D721Med (cell line): ENCODE measurements around the gene IGSF9B.
"Not testable (repeated sequence)": the region's sequence is repeated elsewhere in the genome, so short reads cannot be mapped to it uniquely, and the experiment has no call there.

Source experiments
- DNase-seq: peaks from one replicate; pipeline ENCODE4 v3.0.0; 2011; ENCODE audit warnings: low spot score; ENCODE audit not compliant: insufficient read length
- FAIRE-seq: peaks from 2 replicates; lab custom pipeline; 2011; peaks lifted over from hg19 to GRCh38; lab: Jason Lieb, UNC
- TF ChIP-seq, protein P1 (sequence below): IDR thresholded peaks from 2 replicates; pipeline ENCODE4 v1.5.1; 2012; ENCODE audit warnings: mild to moderate bottlenecking, control low read depth; ENCODE audit not compliant: insufficient read depth; ENCODE audit errors: missing control alignments

Gene IGSF9B, protein sequence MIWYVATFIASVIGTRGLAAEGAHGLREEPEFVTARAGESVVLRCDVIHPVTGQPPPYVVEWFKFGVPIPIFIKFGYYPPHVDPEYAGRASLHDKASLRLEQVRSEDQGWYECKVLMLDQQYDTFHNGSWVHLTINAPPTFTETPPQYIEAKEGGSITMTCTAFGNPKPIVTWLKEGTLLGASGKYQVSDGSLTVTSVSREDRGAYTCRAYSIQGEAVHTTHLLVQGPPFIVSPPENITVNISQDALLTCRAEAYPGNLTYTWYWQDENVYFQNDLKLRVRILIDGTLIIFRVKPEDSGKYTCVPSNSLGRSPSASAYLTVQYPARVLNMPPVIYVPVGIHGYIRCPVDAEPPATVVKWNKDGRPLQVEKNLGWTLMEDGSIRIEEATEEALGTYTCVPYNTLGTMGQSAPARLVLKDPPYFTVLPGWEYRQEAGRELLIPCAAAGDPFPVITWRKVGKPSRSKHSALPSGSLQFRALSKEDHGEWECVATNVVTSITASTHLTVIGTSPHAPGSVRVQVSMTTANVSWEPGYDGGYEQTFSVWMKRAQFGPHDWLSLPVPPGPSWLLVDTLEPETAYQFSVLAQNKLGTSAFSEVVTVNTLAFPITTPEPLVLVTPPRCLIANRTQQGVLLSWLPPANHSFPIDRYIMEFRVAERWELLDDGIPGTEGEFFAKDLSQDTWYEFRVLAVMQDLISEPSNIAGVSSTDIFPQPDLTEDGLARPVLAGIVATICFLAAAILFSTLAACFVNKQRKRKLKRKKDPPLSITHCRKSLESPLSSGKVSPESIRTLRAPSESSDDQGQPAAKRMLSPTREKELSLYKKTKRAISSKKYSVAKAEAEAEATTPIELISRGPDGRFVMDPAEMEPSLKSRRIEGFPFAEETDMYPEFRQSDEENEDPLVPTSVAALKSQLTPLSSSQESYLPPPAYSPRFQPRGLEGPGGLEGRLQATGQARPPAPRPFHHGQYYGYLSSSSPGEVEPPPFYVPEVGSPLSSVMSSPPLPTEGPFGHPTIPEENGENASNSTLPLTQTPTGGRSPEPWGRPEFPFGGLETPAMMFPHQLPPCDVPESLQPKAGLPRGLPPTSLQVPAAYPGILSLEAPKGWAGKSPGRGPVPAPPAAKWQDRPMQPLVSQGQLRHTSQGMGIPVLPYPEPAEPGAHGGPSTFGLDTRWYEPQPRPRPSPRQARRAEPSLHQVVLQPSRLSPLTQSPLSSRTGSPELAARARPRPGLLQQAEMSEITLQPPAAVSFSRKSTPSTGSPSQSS (N-terminal part only)

DNA sequence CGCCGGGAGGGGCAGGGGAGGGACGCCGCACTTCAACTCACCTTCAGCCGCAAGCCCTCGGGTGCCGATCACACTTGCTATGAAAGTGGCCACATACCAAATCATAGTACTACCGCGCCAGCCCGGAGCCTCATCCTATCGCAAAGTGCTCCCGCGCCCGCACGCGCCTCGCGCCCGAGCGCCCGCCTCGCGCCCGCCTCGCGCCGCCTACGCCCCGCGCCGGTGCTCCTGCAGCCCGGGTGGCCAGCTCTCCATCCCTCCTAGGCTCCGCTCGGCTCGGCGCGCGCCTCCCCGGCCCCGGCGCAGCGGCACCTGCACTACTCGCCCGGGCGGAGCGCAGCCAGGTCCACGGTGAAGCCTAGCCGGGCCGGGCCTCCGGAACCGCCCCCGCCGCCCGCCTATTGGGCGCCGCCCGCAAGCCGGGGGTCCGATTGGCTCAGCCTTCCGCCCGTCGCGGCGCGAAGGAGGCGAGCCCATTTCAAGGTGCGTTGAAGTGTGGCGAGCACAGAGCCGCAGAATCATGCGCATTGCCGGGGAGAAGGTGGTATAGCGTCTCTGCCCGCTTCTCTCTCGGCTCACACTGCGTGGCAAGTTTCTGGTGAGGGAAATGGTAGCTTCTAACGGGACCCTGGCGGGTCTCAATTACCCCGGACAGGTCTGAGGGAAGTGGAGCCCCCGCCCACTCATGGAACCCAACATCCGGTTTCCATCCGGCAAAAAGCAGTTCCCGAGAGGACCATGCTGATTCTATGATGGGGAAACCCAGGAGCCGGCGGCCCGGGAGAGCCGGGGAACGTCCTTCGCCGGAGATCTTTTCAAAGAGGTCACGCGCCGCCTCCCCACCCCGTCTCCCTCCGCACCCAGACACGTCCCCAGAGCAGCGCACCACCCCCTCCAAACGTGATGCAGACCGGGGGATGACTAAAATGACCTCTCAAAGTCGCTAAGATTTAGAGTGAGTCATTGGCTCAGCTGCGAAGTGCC lies at the start of gene IGSF9B:
Gene IGSF9B, minus strand, starts transcription at position 319 of the 984 bp plus-strand sequence. Its CDS starts 214 bp downstream, at position 105.
- TF ChIP-seq, protein P1, sequence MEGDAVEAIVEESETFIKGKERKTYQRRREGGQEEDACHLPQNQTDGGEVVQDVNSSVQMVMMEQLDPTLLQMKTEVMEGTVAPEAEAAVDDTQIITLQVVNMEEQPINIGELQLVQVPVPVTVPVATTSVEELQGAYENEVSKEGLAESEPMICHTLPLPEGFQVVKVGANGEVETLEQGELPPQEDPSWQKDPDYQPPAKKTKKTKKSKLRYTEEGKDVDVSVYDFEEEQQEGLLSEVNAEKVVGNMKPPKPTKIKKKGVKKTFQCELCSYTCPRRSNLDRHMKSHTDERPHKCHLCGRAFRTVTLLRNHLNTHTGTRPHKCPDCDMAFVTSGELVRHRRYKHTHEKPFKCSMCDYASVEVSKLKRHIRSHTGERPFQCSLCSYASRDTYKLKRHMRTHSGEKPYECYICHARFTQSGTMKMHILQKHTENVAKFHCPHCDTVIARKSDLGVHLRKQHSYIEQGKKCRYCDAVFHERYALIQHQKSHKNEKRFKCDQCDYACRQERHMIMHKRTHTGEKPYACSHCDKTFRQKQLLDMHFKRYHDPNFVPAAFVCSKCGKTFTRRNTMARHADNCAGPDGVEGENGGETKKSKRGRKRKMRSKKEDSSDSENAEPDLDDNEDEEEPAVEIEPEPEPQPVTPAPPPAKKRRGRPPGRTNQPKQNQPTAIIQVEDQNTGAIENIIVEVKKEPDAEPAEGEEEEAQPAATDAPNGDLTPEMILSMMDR: no peak
- no peak for FAIRE-seq
- peak; percentile 99 for DNase-seq

DNA sequence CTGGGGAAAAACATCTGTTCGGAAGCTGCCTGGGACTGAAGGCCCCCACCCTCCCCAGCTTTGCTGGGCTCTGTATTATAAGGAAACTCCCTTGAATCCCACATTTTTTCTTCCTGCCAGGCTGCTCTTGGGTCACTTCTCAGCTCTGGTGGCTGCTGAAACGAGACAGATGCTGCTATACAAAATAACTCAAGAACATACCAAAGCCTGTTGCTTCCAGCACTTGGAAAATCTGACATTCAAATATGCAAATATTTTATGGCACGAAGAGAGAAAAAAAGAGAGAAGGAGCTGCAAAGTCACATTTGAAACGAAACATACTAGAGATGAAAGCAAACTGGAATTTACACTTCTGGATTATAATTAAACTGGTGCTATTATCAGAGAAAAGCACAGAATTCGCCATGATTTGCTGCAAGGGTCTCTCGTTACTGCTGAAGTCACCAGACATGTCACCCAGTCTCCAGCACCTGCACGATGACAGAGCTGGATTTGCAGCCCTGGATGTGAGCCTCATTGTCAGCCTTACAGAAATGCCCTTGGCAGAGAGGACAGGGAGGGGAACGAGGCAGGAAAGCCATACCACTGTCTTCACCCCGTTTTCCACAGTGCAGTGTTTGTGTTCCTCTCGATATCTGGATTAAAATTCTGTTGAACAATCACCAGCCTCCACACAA lies 47.9 kb upstream of the IGSF9B start:
- TF ChIP-seq, protein P1: no peak
- DNase-seq (no peak), FAIRE-seq (no peak)

DNA sequence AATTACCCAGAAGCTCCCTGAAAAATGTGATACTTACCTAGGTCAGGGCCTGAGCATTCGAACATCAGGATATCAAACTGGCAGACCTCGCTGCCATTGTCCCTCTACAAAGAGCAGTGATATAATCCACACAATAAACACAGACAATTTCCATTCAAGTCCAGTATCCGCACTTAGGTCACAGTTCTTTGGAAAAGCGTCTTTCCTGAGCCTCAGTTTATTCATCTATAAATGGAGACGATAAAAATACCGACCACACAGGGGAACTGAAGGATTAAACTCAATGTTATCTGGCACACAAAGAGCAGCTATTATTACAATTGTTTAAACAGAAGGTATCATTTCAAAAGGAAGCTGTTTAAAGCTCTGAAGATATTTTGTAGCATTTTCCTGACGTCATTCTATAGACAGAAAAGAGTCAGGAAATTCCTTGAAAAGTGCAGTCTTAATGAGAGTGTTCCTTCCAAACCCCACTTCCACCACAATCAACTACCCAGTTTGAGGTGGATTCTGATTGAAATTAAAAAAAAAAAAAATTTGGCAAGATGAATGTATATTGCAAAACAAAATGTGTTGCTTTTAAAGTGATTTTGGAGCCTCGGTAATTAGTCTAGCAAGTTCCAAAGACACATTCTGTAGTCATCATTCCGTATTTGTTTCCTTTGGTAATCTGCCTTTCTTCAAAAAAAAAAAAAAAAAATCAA lies 47.2 kb upstream of the IGSF9B start:
- DNase-seq: no peak
- TF ChIP-seq, protein P1: no peak
- no peak for FAIRE-seq

DNA sequence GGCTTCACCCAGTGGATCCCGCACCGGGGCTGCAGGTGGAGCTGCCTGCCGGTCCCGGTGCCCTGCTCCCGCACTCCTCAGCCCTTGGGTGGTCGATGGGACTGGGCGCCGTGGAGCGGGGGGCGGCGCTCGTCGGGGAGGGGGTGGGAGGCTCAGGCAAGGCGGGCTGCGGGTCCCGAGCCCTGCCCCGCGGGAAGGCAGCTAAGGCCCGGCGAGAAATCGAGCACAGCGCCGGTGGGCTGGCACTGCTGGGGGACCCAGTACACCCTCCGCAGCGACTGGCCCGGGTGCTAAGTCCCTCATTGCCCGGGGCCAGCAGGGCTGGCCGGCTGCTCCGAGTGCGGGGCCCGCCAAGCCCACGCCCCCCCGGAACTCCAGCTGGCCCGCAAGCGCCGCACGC lies 46.1 kb upstream of the IGSF9B start:
- not testable (repeated sequence) for DNase-seq, FAIRE-seq

DNA sequence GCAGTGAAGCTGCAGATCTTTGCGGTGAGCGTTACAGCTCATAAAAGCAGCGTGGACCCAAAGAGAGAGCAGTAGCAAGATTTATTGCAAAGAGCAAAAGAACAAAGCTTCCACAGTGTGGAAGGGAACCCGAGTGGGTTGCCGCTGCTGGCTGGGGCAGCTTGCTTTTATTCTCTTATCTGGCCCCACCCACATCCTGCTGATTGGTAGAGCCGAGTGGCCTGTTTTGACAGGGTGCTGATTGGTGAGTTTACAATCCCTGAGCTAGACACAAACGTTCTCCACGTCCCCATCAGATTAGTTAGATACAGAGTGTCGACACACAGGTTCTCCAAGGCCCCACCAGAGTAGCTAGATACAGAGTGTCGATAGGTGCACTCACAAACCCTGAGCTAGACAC lies 45.6 kb upstream of the IGSF9B start:
- not testable (repeated sequence) for FAIRE-seq

DNA sequence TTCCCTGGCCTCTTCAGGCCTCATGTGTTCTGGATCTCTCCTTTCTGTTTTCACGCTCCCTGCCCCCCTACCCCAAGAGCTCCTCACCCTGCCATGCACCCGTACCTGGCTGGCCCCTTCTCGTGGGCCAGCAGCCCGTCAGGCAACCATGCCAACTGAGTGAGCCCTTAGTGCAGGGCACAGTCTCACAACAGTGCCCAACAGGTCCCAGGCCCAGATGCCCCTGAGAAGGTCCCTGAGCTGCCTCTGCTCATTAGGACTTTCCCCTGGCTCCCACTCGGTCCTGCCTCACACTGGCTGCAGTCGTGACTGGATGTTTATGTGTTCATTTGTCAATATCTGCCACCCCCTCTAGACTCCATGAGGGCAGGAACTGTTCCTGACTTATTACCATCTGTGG lies 44.8 kb upstream of the IGSF9B start:
- no peak for DNase-seq
- no peak for FAIRE-seq
- TF ChIP-seq, protein P1: no peak

More for the DNA sequence above, 45.6 kb upstream of the IGSF9B start:
- not testable (repeated sequence) for DNase-seq
